GM19239 (cell line): ENCODE results near the gene UBE2H.
"Not testable (repeated sequence)": the region's sequence is repeated elsewhere in the genome, so short reads cannot be mapped to it uniquely, and the experiment has no call there.

Experiments used
- DNase-seq: peaks from one replicate; pipeline ENCODE4 v3.0.0; 2011; ENCODE audit warnings: low spot score; ENCODE audit not compliant: insufficient read length
- FAIRE-seq: peaks from 2 replicates; lab custom pipeline; 2011; peaks lifted over from hg19 to GRCh38; lab: Jason Lieb, UNC

UBE2H gene

DNA sequence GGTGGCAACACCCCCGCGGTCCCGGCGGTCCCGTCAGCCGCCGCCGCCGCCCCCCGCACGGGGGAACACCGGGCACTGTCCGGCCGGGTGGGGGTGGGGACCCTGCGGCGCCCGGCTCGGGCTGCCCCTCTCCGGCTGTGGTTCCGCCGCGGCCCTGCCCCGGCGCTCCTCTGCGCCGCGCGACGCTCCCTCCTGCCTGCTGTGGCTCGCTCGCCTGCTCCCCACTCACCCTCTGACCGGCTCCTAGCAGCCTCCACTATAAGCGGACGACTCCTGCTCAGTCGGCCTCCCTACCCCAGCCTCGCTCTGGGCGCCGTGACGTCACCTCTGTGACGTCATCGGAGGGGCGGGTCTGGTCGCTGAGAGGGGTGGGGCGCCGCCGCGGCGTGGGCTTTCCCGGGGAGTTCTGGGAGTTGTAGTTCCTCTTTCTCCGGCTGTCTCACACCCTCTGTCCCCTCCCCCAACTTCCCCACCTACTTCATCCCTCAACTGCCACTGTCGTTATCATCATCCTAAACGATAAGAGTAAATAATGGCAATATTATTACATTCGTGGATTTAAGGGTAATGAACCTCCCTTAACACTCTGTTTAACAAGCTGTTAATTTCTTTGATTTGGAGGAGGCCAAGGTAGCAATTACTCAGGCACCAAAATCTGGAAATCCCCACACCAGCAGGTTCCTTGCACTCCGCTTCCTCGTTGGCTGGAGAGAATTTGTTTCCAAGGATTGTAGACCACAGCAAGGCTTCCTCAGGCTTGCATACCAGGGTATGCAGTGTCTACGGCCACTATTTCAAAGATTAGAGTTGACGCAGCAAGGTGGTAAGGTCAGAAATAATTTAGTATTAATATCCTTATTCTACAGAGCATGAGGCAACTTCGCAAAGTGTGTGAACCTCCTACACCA lies at the start of gene UBE2H:
Gene UBE2H, minus strand, starts transcription at position 308 of the 908 bp plus-strand sequence. CDS start 405 bp downstream, outside the sequence.
- FAIRE-seq (peak; percentile 96), DNase-seq (peak; percentile 85)

- FAIRE-seq (no peak), DNase-seq (no peak)
Measured at GRCh38 chr7:129998446-129998845, 45.7 kb upstream of the UBE2H start.

DNA sequence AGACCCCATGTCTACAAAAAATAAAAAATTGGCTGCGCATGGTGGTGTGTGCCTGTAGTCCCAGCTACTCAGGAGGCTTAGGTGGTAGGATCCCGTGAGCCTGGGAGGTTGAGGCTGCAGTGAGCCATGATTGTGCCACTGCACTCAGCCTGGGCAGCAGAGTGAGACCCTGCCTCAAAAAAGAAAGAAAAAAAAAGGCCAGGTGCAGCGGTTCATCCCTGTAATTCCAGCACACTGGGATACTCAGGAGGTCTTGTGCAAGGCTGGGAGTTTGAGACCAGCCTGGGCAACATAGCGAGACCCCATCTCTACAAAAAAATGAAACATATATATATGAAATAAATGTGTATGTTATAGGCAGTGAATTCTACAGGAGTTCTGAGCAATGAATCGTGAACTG lies 44.5 kb upstream of the UBE2H start:
- FAIRE-seq (no peak), DNase-seq (no peak)

GRCh38 chr7:129993275-129993674 lies 40.5 kb upstream of the UBE2H start:
- DNase-seq: no peak
- no peak for FAIRE-seq

DNA sequence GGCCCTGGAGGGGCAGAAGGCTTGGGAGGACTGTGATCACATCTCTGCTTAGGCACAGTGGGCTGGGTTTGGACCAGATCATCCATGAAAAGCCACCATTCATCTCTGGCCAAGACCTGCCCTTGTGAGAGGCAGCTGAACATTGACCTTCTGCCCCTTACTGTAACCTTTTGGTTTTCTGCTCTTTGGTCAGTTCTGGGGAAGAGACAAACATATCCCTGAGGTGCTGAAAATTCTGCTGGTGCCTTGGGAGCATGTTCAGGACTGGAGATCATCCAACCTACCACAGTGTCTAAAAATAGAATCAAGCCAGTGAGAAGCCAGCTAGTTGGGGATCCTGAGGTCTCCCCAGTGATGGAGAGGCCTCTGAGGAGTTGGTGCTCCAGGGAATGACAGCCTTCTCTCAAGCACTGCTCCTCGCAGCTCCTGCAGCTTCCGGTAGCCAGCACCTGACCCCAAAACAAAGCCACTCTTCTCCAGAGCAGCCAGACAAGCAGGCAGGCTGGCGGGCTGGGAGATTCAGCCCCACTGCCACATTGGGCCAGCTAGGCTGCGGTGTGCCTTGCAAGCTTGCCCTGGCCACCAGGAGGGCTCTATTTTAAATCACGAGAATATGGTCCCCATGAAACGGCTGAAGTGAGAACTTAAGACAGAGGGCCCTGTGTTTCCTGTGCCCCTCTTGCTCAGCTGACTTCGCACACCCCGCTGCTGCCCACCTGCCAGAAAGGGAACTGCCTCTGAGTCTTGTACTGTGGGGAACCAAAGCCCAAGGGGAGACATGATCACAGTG lies 37.8 kb upstream of the UBE2H start:
- no peak for DNase-seq
- FAIRE-seq: no peak

DNA sequence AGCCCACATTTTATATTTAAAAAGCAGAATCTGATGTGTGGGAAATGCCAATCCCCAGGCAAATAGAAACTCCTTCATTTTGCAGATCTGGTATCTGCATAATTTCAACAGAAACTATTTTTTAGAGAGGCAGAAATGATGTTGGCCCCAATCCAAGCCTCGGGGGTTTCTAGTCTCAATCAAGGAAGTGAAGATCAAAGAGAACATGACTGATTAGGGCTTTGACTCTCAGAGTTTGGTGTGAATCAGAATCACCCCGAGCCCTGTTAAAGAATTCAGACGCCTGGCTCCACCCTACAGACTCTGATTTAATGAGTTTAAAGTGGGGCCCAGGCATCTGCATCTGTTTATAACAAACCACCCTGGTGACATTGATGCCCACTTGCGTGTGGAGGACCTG lies 36.7 kb upstream of the UBE2H start:
- FAIRE-seq: no peak
- DNase-seq: no peak

GRCh38 chr7:129986600-129986999 lies 33.8 kb upstream of the UBE2H start:
- FAIRE-seq (no peak), DNase-seq (no peak)

GRCh38 chr7:129980667-129981066 lies 27.9 kb upstream of the UBE2H start:
- no peak for FAIRE-seq
- DNase-seq: no peak

GRCh38 chr7:129975309-129975708 lies 22.5 kb upstream of the UBE2H start:
- no peak for FAIRE-seq
- DNase-seq: no peak

- FAIRE-seq (no peak), DNase-seq (no peak)
Measured at GRCh38 chr7:129970816-129971215, 18.1 kb upstream of the UBE2H start.

DNA sequence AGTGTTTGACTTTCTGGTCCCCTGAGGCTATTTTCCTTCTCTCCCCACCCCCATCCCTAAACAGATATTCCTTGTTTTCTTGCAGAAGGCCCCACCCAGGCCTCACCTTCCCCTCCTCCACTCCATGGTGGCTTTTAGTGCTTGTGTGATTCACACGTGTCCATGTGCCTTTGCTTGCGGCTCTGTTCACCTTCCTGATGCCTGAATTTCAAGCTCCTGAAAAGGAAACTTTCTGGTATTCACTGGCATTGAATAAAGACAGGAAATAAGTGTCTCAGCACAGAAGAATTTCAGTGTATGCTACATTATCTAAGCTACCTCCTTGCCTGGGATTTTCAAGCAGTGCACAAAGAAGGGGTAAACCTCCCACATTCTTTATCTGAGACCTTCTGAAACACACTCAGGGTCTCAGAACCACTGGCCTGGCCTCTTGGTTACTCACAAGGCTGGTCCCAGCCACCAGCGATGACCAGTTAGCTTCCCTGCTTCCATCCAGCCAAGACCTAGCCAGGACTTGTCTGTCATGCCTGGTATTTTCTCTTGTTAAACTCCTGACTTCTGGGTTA lies 17.2 kb upstream of the UBE2H start:
- FAIRE-seq (no peak), DNase-seq (no peak)

DNA sequence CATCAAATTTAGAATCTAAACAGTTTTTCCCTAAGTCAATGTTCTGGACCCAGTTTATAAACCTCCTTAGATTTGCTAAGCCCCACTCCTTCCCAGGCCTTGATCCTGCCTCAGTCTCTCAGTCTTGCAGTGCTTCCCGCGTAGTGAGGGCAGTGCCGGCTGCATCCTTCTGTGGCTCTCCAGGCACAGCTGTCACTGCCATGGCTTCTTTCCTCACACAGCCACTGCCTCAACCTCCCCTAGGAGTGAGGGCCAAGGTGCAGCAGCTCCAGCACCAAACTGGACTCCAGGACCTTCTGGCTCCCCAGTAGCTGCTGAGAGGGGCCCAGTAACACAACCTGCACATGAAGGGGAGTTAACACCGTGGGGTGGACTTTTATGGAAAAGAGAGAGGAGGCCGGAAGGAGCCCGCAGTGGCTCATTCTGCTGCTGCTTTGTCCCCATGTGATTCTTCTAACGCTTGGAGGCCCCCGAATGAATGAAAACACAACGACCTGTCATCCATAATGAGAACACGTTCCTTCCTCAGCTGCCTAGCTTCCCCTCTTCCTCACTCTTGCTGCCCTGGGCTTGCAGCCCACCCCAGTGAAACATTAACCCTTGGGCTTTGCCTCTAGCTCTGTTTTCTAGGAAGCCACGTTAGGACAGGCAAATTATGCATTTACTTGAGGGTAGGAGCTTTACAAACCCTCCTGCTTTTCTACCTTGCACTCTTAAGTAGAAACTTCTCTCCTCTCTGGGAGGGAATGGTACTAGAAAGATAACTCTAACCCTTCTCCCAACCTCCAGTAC lies 16.0 kb upstream of the UBE2H start:
- no peak for FAIRE-seq
- no peak for DNase-seq

- FAIRE-seq, DNase-seq: not testable (repeated sequence)
Measured at GRCh38 chr7:129960204-129960475, 7.4 kb upstream of the UBE2H start.

- no peak for FAIRE-seq
- DNase-seq: no peak
Measured at GRCh38 chr7:129959471-129960203, 6.9 kb upstream of the UBE2H start.

DNA sequence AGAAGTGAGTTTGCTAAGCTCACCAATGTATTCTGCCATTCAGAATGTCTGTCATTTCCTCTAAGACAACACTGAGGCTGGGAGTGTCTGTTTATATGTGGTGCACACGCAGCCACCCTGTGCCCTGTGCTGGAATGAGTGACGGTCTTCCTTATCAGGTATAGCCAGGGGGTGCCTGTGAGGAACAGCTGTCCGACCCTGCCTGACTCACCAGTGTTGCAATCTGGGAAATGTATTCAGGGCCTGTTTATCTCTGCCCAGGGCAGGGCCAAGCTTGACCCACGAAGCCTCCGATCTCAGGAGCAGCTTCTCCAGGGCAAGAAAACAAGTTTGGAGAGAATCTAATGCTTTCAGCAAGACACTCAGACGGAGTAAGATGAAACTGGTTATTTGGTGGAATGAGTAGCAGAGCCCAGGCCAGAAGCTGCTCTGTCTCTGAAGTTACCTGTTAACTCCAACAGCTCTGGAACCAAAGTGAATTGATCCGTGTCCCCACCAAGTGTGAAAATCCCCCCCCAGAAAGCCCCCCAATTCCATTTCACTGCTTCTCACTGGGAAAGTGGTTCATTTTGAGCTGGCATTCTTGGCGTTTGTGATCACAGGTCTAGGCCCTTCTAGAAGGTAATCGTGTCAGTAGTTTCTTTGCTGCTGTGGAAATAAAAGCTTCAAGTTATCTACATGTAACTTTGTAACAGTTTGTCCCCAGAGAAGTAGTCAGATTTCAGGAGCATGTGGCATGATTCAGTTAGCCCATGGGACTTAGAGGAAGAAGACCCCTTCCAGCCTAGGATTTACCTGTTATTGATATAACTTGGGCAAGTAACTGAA lies 6.1 kb upstream of the UBE2H start:
- no peak for FAIRE-seq
- no peak for DNase-seq

GRCh38 chr7:129955993-129956543 lies 3.3 kb upstream of the UBE2H start:
- DNase-seq (no peak), FAIRE-seq (no peak)

DNA sequence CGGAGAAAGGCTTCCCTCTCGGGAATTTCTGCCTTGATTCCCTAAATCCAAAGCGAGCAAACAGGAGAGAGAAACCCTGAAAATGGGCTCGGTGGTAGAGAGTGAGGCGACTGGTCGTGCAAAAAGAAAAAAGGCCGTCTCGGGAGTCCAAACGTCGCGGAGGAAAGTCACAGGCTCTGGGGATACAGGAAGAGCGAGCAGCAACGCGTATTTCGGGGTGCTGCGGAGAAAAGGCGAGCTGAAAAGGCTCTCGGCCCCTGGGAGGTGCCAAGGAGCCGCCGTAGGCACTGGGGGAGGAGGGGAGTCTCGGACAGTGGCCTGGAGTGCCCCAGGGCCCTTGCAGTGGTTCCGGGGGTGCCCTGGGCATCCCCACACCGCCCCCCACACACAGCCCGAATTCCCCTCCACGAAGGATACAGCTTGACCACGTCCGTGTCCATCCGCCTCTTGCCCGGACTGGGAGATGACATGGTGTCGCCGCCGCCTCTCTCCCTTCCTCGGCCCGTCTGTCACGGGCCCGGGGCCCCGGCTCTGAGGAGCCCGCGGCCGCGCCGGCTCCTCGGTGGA lies 591 bp downstream of the UBE2H start:
- FAIRE-seq: no peak
- no peak for DNase-seq
